Keratinocyte (primary cell): Measurements from ENCODE around the gene KIAA0825.

Experiments
- CTCF ChIP-seq, 3 experiments: IDR thresholded peaks in 1 of 3; conservative IDR thresholded peaks in 1 of 3; optimal IDR thresholded peaks in 1 of 3; 2 replicates in 2 of 3; 3 replicates in 1 of 3; pipeline versions ENCODE3 to v1.5.1; 2011; ENCODE audit warnings: low read length in 3 of 3, mild to moderate bottlenecking in 3 of 3, moderate library complexity in 2 of 3, control low read depth in 1 of 3, inconsistent platforms in 1 of 3; ENCODE audit not compliant: insufficient read depth in 2 of 3; ENCODE audit errors: extremely low read depth in 1 of 3
- EZH2 ChIP-seq: IDR thresholded peaks from one replicate; pipeline ENCODE4 v1.6.1; 2012; ENCODE audit warnings: inconsistent platforms, mild to moderate bottlenecking, low read length, moderate library complexity

- TF ChIP-seq CTCF (optimal IDR thresholded peaks at IDR 0.05 in 1 of 3, IDR thresholded peaks at IDR 0.05 in 1 of 3, conservative IDR thresholded peaks at IDR 0.05 in 1 of 3; ENCODE audit: extremely low read depth in 1 of 3, insufficient read depth in 2 of 3, low read length in 3 of 3), result no peak
- no peak for TF ChIP-seq EZH2
Observed at GRCh38 chr5:94360382-94361130, 257.8 kb downstream of the KIAA0825 start.
